Measurements from ENCODE around the gene SH3RF1.

GRCh38 chr4:169220447-169220846 lies 50.3 kb downstream of the SH3RF1 start:
- TF ChIP-seq CTCF (IDR thresholded peaks at IDR 0.05; ENCODE audit: low read depth, low read length, poor library complexity, severe bottlenecking), result no peak
- TF ChIP-seq EZH2phosphoT487 (IDR thresholded peaks at IDR 0.05; ENCODE audit: borderline replicate concordance, low read length), result no peak

Data from DOHH2 (cell line).